MCF 10A (cell line): ENCODE measurements around the gene SUCLG2. TPM values are rescaled to one million over a fixed set of nuclear protein-coding genes. Genes with fewer than 3 reads are reported as not detected.
A peak's percentile ranks its signal among the peaks of the same experiment; 100 is the strongest.

Source experiments
- BruUV-seq: library from RNA; stranded (reverse); fragments of 400-500 nt; replicated peaks from 2 replicates; lab custom pipeline; 2021; lab: Mats Ljungman, UMichigan
- CTCF ChIA-PET: fragments of 300-600 bp; sonication (Branson Sonifier 250); formaldehyde crosslinking; extraction: SDS; loops from one replicate; lab custom pipeline; 2021; ENCODE audit warnings: antibody characterized with exemption, inconsistent platforms; lab: Yijun Ruan, JAX
- POLR2A ChIA-PET: fragments of 300-600, 350-650 bp; sonication (Branson Sonifier 250); formaldehyde crosslinking; extraction: SDS; loops from one replicate; lab custom pipeline; 2020; ENCODE audit warnings: antibody characterized with exemption, inconsistent platforms; lab: Yijun Ruan, JAX
- DNase-seq: peaks from one replicate; pipeline ENCODE4 v3.0.0-alpha.2; 2018; ENCODE audit not compliant: unreplicated experiment
- H3K27ac Mint-ChIP-seq: one replicate; pipeline ENCODE4 v1.8.0; 2022; ENCODE audit warnings: mild to moderate bottlenecking, low read depth, mixed read lengths; ENCODE audit not compliant: unreplicated experiment
- H3K27me3 Mint-ChIP-seq: one replicate; pipeline ENCODE4 v1.8.0; 2022; ENCODE audit warnings: mixed read lengths; ENCODE audit not compliant: insufficient read depth, unreplicated experiment
- H3K36me3 Mint-ChIP-seq: one replicate; pipeline ENCODE4 v1.8.0; 2022; ENCODE audit warnings: mild to moderate bottlenecking, moderate library complexity, mixed read lengths; ENCODE audit not compliant: insufficient read depth, unreplicated experiment
- H3K4me1 Mint-ChIP-seq: one replicate; pipeline ENCODE4 v1.8.0; 2022; ENCODE audit warnings: mixed read lengths; ENCODE audit not compliant: insufficient read depth, unreplicated experiment
- H3K4me3 Mint-ChIP-seq: one replicate; pipeline ENCODE4 v1.8.0; 2022; ENCODE audit warnings: mild to moderate bottlenecking, moderate library complexity, mixed read lengths; ENCODE audit not compliant: unreplicated experiment
- H3K9me3 Mint-ChIP-seq: one replicate; pipeline ENCODE4 v1.8.0; 2022; ENCODE audit warnings: mixed read lengths; ENCODE audit not compliant: unreplicated experiment
- intact Hi-C: fragments of 100-400 bp; cut with micrococcal nuclease; formaldehyde crosslinking; loops from 2 replicates; pipeline ENCODE4 v1.14.1; 2022
- total RNA-seq: library from RNA; stranded (reverse); gene quantifications from 2 replicates; pipeline ENCODE4 v1.2.3, GENCODE V29; 2022
- TF ChIP-seq, protein P1 (sequence below): fragments of 200-600 bp; IDR thresholded peaks from one replicate; pipeline ENCODE4 v1.8.0; 2022; ENCODE audit warnings: antibody characterized with exemption, mild to moderate bottlenecking; ENCODE audit not compliant: unreplicated experiment

Gene SUCLG2
- total RNA-seq, 1 experiment from 2014 or later: 55.6 TPM

GRCh38 chr3:67614195-67614594 is 40.2 kb downstream of the SUCLG2 start:
- POLR2A ChIA-PET: no interaction called here
- Mint-ChIP-seq H3K36me3 (peaks cover 11% of the 10 kb centered on the region), H3K9me3 (no peaks in the 10 kb centered on the region), H3K27ac (no peak overlapping the region), H3K4me3 (no peak overlapping the region), H3K4me1 (no peaks in the 10 kb centered on the region), H3K27me3 (no peaks in the 10 kb centered on the region)
- DNase-seq: no peak
- BruUV-seq: no TSS peak
- TF ChIP-seq, protein P1, sequence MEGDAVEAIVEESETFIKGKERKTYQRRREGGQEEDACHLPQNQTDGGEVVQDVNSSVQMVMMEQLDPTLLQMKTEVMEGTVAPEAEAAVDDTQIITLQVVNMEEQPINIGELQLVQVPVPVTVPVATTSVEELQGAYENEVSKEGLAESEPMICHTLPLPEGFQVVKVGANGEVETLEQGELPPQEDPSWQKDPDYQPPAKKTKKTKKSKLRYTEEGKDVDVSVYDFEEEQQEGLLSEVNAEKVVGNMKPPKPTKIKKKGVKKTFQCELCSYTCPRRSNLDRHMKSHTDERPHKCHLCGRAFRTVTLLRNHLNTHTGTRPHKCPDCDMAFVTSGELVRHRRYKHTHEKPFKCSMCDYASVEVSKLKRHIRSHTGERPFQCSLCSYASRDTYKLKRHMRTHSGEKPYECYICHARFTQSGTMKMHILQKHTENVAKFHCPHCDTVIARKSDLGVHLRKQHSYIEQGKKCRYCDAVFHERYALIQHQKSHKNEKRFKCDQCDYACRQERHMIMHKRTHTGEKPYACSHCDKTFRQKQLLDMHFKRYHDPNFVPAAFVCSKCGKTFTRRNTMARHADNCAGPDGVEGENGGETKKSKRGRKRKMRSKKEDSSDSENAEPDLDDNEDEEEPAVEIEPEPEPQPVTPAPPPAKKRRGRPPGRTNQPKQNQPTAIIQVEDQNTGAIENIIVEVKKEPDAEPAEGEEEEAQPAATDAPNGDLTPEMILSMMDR: no peak
- intact Hi-C loops: loop anchor here (5.0 kb wide), 1 partner anchor 33 kb away; no protein-coding TSS in a partner anchor
- CTCF ChIA-PET: interaction anchor here (0.8 kb wide), 1 partner anchor 41 kb away, joined by 3 read pairs; the partner anchor contains the start of gene SUCLG2

DNA sequence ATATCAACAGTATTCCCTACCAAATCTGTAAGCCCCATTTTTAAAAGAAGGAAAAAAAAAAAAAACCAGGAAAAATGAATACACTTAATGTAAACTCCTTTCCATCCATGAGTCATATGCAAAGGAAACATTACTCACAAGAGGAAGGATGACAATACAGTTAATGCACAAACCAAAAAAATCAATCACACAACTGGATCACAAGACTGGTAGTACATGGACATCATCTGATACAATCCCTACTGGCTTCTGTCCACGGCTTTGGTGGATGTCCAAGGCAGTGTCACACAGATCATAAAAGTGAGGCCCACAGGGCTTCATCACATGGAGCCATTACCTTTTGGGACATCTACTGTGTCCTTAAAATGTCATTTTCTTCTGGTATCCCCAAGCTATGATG is 44.0 kb downstream of the SUCLG2 start:
- peak; percentile 46 for DNase-seq
- no peak overlapping the region for H3K27ac Mint-ChIP-seq
- intact Hi-C loops: loop anchor here (5.0 kb wide), 1 partner anchor 37 kb away; no protein-coding TSS in a partner anchor
- TF ChIP-seq, protein P1: no peak
- no peaks in the 10 kb centered on the region for H3K27me3 Mint-ChIP-seq
- no peak overlapping the region for H3K4me3 Mint-ChIP-seq
- peaks cover 4% of the 10 kb centered on the region for H3K4me1 Mint-ChIP-seq
- no TSS peak for BruUV-seq
- H3K9me3 Mint-ChIP-seq: no peaks in the 10 kb centered on the region
- peaks cover 35% of the 10 kb centered on the region for H3K36me3 Mint-ChIP-seq
- ChIA-PET CTCF (no interaction called here), POLR2A (interaction anchor here (0.5 to 1.0 kb wide), 2 partner anchors 30 to 37 kb away, joined by 3 to 4 read pairs; no protein-coding TSS in a partner anchor)

GRCh38 chr3:67609709-67610108 is 44.7 kb downstream of the SUCLG2 start:
- H3K36me3 Mint-ChIP-seq: peaks cover 39% of the 10 kb centered on the region
- no peaks in the 10 kb centered on the region for H3K9me3 Mint-ChIP-seq
- no peak overlapping the region for H3K4me3 Mint-ChIP-seq
- no peak overlapping the region for H3K27ac Mint-ChIP-seq
- no peak for DNase-seq
- ChIA-PET POLR2A (interaction anchor here (1.0 kb wide), 1 partner anchor 38 kb away, joined by 3 read pairs; no protein-coding TSS in a partner anchor), CTCF (no interaction called here)
- no peaks in the 10 kb centered on the region for H3K27me3 Mint-ChIP-seq
- TF ChIP-seq, protein P1: no peak
- intact Hi-C loops: loop anchor here (5.0 kb wide), 2 partner anchors 38 to 227 kb away; no protein-coding TSS in a partner anchor
- H3K4me1 Mint-ChIP-seq: peaks cover 11% of the 10 kb centered on the region
- no TSS peak for BruUV-seq

- TF ChIP-seq, protein P1: no peak
- intact Hi-C loops: loop anchor here (5.0 kb wide), 1 partner anchor 226 kb away; no protein-coding TSS in a partner anchor
- Mint-ChIP-seq H3K27ac (no peak overlapping the region), H3K4me1 (peaks cover 17% of the 10 kb centered on the region), H3K4me3 (no peak overlapping the region), H3K9me3 (no peaks in the 10 kb centered on the region), H3K27me3 (no peaks in the 10 kb centered on the region), H3K36me3 (peaks cover 46% of the 10 kb centered on the region)
- no TSS peak for BruUV-seq
- ChIA-PET CTCF (interaction anchor here (0.7 kb wide), 1 partner anchor 494 kb away, joined by 6 read pairs; no protein-coding TSS in a partner anchor), POLR2A (no interaction called here)
- no peak for DNase-seq
These were observed 46.4 kb downstream of the SUCLG2 start for GRCh38 chr3:67608034-67608433.
